Activated CD4-positive, alpha-beta T cell treated with anti-CD3 and anti-CD28 coated beads for 36 hours (primary cell): ENCODE measurements around the gene ELMO1. TPM values are rescaled to one million over a fixed set of nuclear protein-coding genes. Genes with fewer than 3 reads are reported as not detected.

Source experiments
- ATAC-seq: fragments of 200-7000 bp; cut with Tn5 transposase; one replicate; pipeline ENCODE4 v1.10.0; 2021; ENCODE audit warnings: mild to moderate bottlenecking, moderate library complexity
- CTCF ChIA-PET: fragments of 350-600 bp; sonication (Branson Sonifier 250); formaldehyde crosslinking; loops from one replicate; lab custom pipeline; 2021; ENCODE audit warnings: antibody characterized with exemption; lab: Charles Lee
- POLR2A ChIA-PET: fragments of 350-600 bp; sonication (Branson Sonifier 250); formaldehyde crosslinking; loops from one replicate; lab custom pipeline; 2021; ENCODE audit warnings: antibody characterized with exemption, inconsistent platforms; lab: Charles Lee
- DNase-seq: peaks from one replicate; pipeline ENCODE4 v3.0.0-alpha.2; 2020
- H3K27ac Mint-ChIP-seq: one replicate; pipeline ENCODE4 v1.8.0; 2021; ENCODE audit warnings: mixed read lengths
- H3K27me3 Mint-ChIP-seq: one replicate; pipeline ENCODE4 v1.8.0; 2021; ENCODE audit warnings: mixed read lengths
- H3K36me3 Mint-ChIP-seq: one replicate; pipeline ENCODE4 v1.8.0; 2021; ENCODE audit warnings: low read depth, mixed read lengths
- H3K4me1 Mint-ChIP-seq: one replicate; pipeline ENCODE4 v1.8.0; 2021; ENCODE audit warnings: mixed read lengths
- H3K4me3 Mint-ChIP-seq: one replicate; pipeline ENCODE4 v1.8.0; 2021; ENCODE audit warnings: mild to moderate bottlenecking, moderate library complexity, mixed read lengths
- H3K9me3 Mint-ChIP-seq: one replicate; pipeline ENCODE4 v1.8.0; 2021; ENCODE audit warnings: low read depth, mixed read lengths
- intact Hi-C, 2 experiments: fragments of 100-400 bp; cut with DNase I in 1 of 2; cut with micrococcal nuclease in 1 of 2; formaldehyde crosslinking; loops; one replicate each; pipeline versions ENCODE4 v1.14.2 to v1.15.1; 2022 to 2024; cut with DNase I, micrococcal nuclease
- total RNA-seq, 2 experiments: library from RNA; stranded (reverse); gene quantifications; one replicate each; pipeline ENCODE4 v1.2.3, GENCODE V29; 2021

ELMO1 gene
- total RNA-seq, 2 experiments from 2014 or later, result 96.2 to 173 TPM

DNA sequence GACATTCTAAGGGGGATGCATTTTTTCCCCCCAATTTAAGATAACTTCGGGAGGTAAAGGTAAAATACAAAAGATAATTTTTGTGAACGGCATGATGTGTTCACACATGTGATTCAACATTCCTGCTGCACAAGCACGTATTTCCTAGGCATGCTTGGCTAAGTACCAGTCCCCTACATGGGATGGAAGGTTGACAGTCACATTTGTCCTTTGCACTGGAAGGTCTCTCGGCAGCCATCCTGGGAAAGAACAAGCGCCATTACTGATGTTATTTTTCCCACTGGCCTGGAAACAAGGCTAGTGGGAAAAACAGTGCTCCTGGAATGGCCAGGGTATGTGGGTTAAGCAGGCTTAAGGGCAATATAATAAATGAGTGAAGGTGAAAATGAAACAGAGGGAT is 448.2 kb downstream of the ELMO1 start:
- no peak overlapping the region for H3K4me3 Mint-ChIP-seq
- intact Hi-C loops, result no loop called here
- ChIA-PET CTCF (interaction anchor here (0.6 to 1.3 kb wide), 2 partner anchors 13 to 61 kb away, joined by 3 to 6 read pairs; no protein-coding TSS in a partner anchor), POLR2A (no interaction called here)
- H3K36me3 Mint-ChIP-seq, result peaks cover 32% of the 10 kb centered on the region
- ATAC-seq, result no peak
- DNase-seq, result no peak
- no peak overlapping the region for H3K27ac Mint-ChIP-seq
- H3K4me1 Mint-ChIP-seq, result peaks cover 2% of the 10 kb centered on the region
- H3K27me3 Mint-ChIP-seq, result no peaks in the 10 kb centered on the region
- H3K9me3 Mint-ChIP-seq, result peaks cover 4% of the 10 kb centered on the region

GRCh38 chr7:36999626-37000485 is 448.8 kb downstream of the ELMO1 start:
- Mint-ChIP-seq H3K27me3 (no peaks in the 10 kb centered on the region), H3K27ac (no peak overlapping the region), H3K4me1 (peaks cover 2% of the 10 kb centered on the region), H3K36me3 (peaks cover 32% of the 10 kb centered on the region), H3K4me3 (no peak overlapping the region), H3K9me3 (peaks cover 4% of the 10 kb centered on the region)
- no peak for ATAC-seq
- CTCF ChIA-PET, result interaction anchor here (0.6 to 1.3 kb wide), 3 partner anchors 11 to 61 kb away, joined by 3 to 6 read pairs (median 3); no protein-coding TSS in a partner anchor
- intact Hi-C loops, result no loop called here
- no peak for DNase-seq
- POLR2A ChIA-PET, result no interaction called here

GRCh38 chr7:36995776-36996175 is 452.9 kb downstream of the ELMO1 start:
- H3K27me3 Mint-ChIP-seq, result no peaks in the 10 kb centered on the region
- H3K27ac Mint-ChIP-seq, result no peak overlapping the region
- H3K4me3 Mint-ChIP-seq, result no peak overlapping the region
- DNase-seq (no peak), ATAC-seq (no peak)
- no peaks in the 10 kb centered on the region for H3K9me3 Mint-ChIP-seq
- ChIA-PET CTCF (interaction anchor here (1.0 to 2.8 kb wide), 4 partner anchors 8 to 186 kb away, joined by 4 to 13 read pairs (median 8); no protein-coding TSS in a partner anchor), POLR2A (interaction anchor here (0.6 kb wide), 1 partner anchor 1576 kb away, joined by 3 read pairs; no protein-coding TSS in a partner anchor)
- H3K36me3 Mint-ChIP-seq, result peaks cover 15% of the 10 kb centered on the region
- peaks cover 12% of the 10 kb centered on the region for H3K4me1 Mint-ChIP-seq
- intact Hi-C loops, result no loop called here

GRCh38 chr7:36994456-36995112 is 454.1 kb downstream of the ELMO1 start:
- DNase-seq, result no peak
- H3K4me1 Mint-ChIP-seq, result peaks cover 12% of the 10 kb centered on the region
- CTCF ChIA-PET, result interaction anchor here (0.6 kb wide), 1 partner anchor 14 kb away, joined by 3 read pairs; no protein-coding TSS in a partner anchor
- POLR2A ChIA-PET, result no interaction called here
- no peaks in the 10 kb centered on the region for H3K27me3 Mint-ChIP-seq
- peaks cover 12% of the 10 kb centered on the region for H3K36me3 Mint-ChIP-seq
- H3K9me3 Mint-ChIP-seq, result no peaks in the 10 kb centered on the region
- H3K4me3 Mint-ChIP-seq, result no peak overlapping the region
- ATAC-seq, result no peak
- intact Hi-C loops, result no loop called here
- no peak overlapping the region for H3K27ac Mint-ChIP-seq

- peaks cover 23% of the 10 kb centered on the region for H3K4me1 Mint-ChIP-seq
- H3K4me3 Mint-ChIP-seq, result no peak overlapping the region
- intact Hi-C loops, result loop anchor here (1.0 to 5.0 kb wide), 3 partner anchors 195 to 500 kb away; no protein-coding TSS in a partner anchor
- H3K9me3 Mint-ChIP-seq, result no peaks in the 10 kb centered on the region
- DNase-seq (peak; percentile 80), ATAC-seq (peak; percentile 74)
- CTCF ChIA-PET, result interaction anchor here (0.6 to 6.2 kb wide), 21 partner anchors 8 to 419 kb away, joined by 3 to 58 read pairs (median 4); no protein-coding TSS in a partner anchor
- no peak overlapping the region for H3K27ac Mint-ChIP-seq
- POLR2A ChIA-PET, result no interaction called here
- peaks cover 11% of the 10 kb centered on the region for H3K36me3 Mint-ChIP-seq
- H3K27me3 Mint-ChIP-seq, result no peaks in the 10 kb centered on the region
Measured at GRCh38 chr7:36986948-36987724, 461.5 kb downstream of the ELMO1 start.

DNA sequence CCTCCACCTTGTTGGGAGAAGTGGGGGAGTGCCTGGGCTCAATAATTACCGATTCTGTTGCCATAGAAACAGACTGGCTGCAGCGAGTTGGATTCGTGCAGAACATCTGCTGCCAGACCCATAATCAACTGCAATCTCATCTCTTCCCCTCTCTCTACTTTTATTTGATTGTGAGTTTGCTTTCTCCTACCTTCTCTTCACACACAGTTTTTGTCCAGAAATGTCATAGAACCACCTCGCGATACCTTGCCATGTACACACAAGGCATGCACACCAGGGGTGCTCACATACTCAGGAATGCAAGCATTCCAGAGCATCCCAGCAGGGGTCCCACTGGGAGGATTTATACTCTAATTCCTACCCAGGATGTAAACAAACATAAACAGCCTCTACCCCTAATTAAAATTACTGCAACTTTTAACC is 462.1 kb downstream of the ELMO1 start:
- Mint-ChIP-seq H3K9me3 (no peaks in the 10 kb centered on the region), H3K27me3 (no peaks in the 10 kb centered on the region), H3K36me3 (peaks cover 14% of the 10 kb centered on the region), H3K4me1 (peaks cover 23% of the 10 kb centered on the region), H3K4me3 (no peak overlapping the region), H3K27ac (no peak overlapping the region)
- ATAC-seq, result no peak
- DNase-seq, result no peak
- intact Hi-C loops, result loop anchor here (5.0 kb wide), 2 partner anchors 211 to 499 kb away; no protein-coding TSS in a partner anchor
- ChIA-PET POLR2A (no interaction called here), CTCF (interaction anchor here (0.6 to 6.2 kb wide), 15 partner anchors 9 to 418 kb away, joined by 3 to 58 read pairs (median 4); no protein-coding TSS in a partner anchor)

GRCh38 chr7:36985866-36986400 is 462.7 kb downstream of the ELMO1 start:
- no peak for DNase-seq
- ATAC-seq, result no peak
- Mint-ChIP-seq H3K4me3 (no peak overlapping the region), H3K27ac (no peak overlapping the region), H3K9me3 (no peaks in the 10 kb centered on the region), H3K27me3 (no peaks in the 10 kb centered on the region), H3K36me3 (peaks cover 16% of the 10 kb centered on the region), H3K4me1 (peaks cover 23% of the 10 kb centered on the region)
- intact Hi-C loops, result loop anchor here (5.0 kb wide), 2 partner anchors 211 to 499 kb away; no protein-coding TSS in a partner anchor
- ChIA-PET CTCF (interaction anchor here (0.7 to 6.2 kb wide), 14 partner anchors 9 to 666 kb away, joined by 3 to 58 read pairs (median 5); no protein-coding TSS in a partner anchor), POLR2A (no interaction called here)

- H3K27ac Mint-ChIP-seq, result no peak overlapping the region
- H3K4me3 Mint-ChIP-seq, result no peak overlapping the region
- POLR2A ChIA-PET, result no interaction called here
- peaks cover 23% of the 10 kb centered on the region for H3K4me1 Mint-ChIP-seq
- H3K9me3 Mint-ChIP-seq, result no peaks in the 10 kb centered on the region
- intact Hi-C loops, result loop anchor here (5.0 kb wide), 2 partner anchors 212 to 498 kb away; no protein-coding TSS in a partner anchor
- H3K27me3 Mint-ChIP-seq, result no peaks in the 10 kb centered on the region
- CTCF ChIA-PET, result interaction anchor here (0.9 to 6.2 kb wide), 8 partner anchors 8 to 666 kb away, joined by 3 to 58 read pairs (median 5); no protein-coding TSS in a partner anchor
- ATAC-seq (no peak), DNase-seq (no peak)
- H3K36me3 Mint-ChIP-seq, result peaks cover 17% of the 10 kb centered on the region
Measured at GRCh38 chr7:36985316-36985715, 463.3 kb downstream of the ELMO1 start.

- Mint-ChIP-seq H3K9me3 (no peaks in the 10 kb centered on the region), H3K27ac (no peak overlapping the region), H3K27me3 (no peaks in the 10 kb centered on the region), H3K4me1 (peaks cover 23% of the 10 kb centered on the region), H3K36me3 (peaks cover 22% of the 10 kb centered on the region), H3K4me3 (no peak overlapping the region)
- no peak for DNase-seq
- intact Hi-C loops, result loop anchor here (5.0 kb wide), 2 partner anchors 212 to 498 kb away; no protein-coding TSS in a partner anchor
- ChIA-PET CTCF (interaction anchor here (1.1 to 2.1 kb wide), 5 partner anchors 14 to 213 kb away, joined by 3 to 12 read pairs (median 3); no protein-coding TSS in a partner anchor), POLR2A (no interaction called here)
- ATAC-seq, result no peak
Measured at GRCh38 chr7:36984710-36985312, 463.9 kb downstream of the ELMO1 start.

GRCh38 chr7:36984041-36984521 is 464.6 kb downstream of the ELMO1 start:
- no peak overlapping the region for H3K27ac Mint-ChIP-seq
- no peak for ATAC-seq
- intact Hi-C loops, result no loop called here
- DNase-seq, result no peak
- H3K4me3 Mint-ChIP-seq, result no peak overlapping the region
- ChIA-PET POLR2A (no interaction called here), CTCF (interaction anchor here (0.7 to 1.7 kb wide), 8 partner anchors 13 to 198 kb away, joined by 3 to 4 read pairs (median 3); no protein-coding TSS in a partner anchor)
- no peaks in the 10 kb centered on the region for H3K9me3 Mint-ChIP-seq
- H3K36me3 Mint-ChIP-seq, result peaks cover 24% of the 10 kb centered on the region
- H3K27me3 Mint-ChIP-seq, result no peaks in the 10 kb centered on the region
- H3K4me1 Mint-ChIP-seq, result peaks cover 23% of the 10 kb centered on the region
